Islet precursor cell (in vitro differentiated cells): ENCODE results near the gene PRDM2.
A peak's percentile ranks its signal among the peaks of the same experiment; 100 is the strongest.

ENCODE experiments used
- DNase-seq: peaks from one replicate; pipeline ENCODE4 v3.0.0-alpha.2; 2018

The PRDM2 gene

DNA sequence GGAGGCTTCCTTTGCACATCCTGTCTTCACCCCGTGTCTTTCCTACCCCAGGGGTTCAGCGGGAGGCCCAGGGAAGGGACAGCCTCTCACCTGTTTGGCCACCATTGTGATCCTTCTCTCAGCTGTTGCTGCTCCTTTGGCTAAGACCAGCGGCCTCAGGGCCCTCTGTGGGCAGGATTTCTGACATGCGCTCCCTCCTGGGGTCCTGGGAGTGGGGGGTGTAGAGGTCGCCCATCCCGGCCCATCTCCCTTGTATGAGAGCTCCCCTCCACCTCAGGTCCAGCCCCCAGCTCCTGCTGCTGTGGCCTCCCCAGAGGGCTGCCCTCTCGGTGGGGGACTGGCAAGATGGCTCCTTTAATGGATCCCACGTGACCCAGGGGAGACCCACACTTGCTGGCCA, 120.5 kb downstream of the PRDM2 start:
- DNase-seq = no peak

DNA sequence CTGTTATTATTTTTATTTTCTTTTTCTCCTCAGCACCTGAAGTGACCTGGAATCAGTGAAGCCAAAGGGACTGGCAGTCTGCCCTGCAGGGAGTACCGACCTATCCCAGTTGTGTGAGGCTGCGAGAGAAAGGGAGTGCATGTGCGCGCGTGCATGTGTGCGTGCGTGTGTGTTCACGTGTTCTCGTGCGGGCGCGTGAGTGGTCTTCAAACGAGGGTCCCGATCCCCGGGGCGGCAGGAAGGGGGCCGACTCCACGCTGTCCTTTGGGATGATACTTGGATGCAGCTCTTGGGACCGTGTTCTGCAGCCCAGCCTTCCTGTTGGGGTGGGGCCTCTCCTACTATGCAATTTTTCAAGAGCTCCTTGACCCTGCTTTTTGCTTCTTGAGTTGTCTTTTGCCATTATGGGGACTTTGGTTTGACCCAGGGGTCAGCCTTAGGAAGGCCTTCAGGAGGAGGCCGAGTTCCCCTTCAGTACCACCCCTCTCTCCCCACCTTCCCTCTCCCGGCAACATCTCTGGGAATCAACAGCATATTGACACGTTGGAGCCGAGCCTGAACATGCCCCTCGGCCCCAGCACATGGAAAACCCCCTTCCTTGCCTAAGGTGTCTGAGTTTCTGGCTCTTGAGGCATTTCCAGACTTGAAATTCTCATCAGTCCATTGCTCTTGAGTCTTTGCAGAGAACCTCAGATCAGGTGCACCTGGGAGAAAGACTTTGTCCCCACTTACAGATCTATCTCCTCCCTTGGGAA, 123.3 kb downstream of the PRDM2 start:
- no peak for DNase-seq

DNA sequence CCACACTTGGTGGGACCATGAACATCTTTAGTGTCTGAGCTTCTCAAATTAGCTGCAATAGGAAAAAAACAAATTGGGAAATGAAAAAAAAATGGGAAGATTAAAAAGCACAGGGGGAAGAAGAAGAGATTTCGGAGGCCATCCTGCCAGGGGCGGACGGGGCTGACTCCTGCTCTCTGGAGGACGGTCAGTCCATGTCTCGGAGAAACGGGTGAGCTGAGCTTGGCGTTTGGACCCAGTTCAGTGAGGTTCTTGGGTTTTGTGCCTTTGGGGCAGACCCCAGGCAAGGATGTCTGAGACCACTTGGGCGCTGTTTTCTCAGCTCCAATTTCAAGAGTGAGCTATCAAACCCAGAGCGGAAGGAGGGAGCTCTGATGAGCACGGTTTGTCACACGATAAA, 123.9 kb downstream of the PRDM2 start:
- DNase-seq = no peak

DNA sequence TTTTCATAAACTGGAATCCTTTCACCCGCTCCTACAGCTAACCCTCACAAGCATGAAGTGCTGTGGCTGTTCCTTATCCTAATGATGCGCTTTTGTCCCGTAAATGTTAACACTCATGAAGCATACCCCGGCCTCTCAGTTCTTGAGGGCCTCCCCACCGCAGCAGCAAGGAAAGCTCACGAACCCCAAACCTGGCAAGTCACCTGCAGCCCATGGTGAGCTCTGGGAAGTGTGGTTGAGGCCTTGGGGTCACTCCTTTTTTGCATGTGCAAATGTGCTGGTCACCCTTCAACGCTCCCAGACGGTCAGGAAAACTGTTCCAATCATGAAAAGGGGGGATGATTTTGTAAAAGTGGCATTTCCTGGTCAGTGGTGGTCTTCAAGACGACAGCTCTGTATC, 124.6 kb downstream of the PRDM2 start:
- DNase-seq = no peak

DNA sequence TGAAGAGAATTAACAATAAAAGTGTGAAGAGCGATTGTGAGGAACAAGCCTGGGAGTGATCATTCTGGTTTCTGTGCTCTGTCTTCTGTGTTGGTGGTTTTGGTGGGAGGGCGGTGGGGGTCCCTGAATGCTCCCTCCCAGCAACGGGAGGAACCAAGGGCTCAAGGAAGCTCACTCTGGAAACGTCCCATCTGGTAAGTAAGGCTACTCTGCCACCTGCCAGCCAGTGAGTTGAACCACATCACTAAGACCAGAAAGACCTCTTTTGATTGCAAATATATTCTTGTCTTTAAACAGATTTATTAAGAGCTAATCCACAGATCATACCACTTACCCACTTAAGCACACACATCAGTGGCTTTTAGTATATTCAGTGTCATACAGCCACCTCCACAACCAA, 125.0 kb downstream of the PRDM2 start:
- no peak for DNase-seq

DNA sequence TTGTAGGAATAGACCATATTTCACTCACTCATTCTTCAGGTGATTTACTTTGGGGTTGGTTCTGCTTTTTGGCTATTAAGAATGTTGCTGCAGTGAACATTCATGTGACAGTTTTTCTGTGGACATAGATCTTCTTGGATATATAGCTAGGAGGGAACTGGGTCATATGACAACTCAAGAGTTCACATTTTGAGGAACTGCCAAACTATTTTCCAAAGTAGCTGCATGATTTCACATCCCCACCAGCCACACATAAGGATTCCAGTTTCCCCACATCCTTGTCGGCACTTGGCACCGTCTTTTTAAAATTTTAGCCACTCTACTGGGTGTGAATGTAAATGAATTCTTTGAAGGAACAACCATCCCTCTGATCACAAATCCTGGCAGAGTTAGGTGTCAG, 126.0 kb downstream of the PRDM2 start:
- DNase-seq = no peak

DNA sequence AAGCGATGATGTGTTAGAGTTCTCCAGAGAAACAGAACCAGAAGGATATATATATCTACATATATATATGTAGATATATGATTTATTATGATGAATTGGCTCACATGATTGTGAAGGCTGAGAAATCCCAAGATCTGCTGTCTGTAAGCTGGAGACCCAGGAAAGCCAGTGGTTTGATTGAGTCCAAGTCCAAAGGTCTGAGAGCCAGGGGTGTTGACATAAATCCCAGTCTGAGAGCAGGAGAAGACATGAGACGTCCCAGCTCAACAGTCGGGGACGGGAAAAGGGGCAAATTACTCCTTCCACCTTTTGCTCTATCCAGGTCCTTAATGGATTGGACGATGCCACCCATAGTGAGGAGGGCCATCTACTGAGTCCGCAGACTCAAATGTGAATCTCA, 126.6 kb downstream of the PRDM2 start:
- DNase-seq = no peak

DNA sequence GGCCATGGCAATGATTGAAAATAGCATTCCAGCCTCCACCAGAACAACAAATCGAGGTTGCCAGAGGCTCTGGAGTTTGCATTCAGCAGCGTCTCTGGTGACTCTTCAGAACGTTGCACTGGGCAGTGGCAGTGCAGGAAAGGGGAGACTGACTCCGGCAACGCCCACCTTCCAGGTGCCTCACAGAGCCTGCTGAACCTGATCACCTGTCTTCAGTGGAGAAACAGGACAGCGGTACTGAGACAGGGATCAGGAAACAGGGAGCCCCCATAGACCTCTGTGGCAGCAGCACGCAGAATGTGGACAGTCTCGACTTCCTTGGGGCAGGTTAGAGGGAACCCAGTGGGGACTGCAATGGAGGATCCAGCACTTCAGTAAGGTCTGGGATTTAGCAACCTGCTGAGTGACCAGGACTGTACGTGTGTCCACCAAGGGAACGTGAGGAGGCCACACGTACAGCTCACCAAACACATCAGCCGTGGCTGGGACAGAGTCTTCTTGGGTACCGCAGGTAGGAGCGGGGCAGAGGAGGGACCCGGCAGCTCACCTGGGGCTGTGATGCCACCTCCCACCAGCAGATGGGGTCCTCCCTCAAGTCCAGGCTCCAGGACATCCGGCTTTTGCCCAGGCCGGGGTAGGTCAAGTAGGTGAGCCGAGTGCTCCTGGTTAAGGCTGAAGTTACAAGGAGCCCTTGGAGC, 128.6 kb downstream of the PRDM2 start:
- peak; percentile 73 for DNase-seq

DNA sequence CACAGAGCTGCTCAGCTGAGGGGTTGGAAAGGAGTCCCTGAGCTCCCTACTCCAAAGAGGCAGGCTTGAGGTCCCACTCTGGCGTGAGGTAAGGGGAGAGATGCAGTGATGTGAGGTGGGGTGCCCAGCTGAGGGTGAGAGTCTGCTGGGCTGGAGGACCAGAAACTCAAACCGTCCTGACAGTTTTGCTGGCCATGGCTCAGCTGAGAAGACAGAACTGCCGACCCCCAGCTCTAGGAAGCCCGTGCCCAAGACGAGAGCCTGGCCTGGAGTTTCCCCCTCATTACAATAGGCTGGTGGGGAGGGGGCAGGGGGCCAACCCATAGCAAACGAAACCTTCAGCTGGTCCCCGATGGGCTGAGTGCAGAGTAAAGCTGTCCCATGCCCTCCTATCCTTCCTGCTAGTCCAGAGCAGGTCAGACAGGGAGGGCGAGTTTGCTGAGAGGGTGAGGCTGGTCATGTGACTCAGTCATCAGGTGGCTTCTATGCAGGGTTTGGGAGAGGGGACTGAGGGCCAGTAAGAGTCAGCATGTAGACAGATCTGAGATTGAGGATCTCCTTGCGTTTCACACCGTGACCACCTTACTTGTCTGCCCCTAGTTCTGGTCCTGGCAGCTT, 129.3 kb downstream of the PRDM2 start:
- no peak for DNase-seq

DNA sequence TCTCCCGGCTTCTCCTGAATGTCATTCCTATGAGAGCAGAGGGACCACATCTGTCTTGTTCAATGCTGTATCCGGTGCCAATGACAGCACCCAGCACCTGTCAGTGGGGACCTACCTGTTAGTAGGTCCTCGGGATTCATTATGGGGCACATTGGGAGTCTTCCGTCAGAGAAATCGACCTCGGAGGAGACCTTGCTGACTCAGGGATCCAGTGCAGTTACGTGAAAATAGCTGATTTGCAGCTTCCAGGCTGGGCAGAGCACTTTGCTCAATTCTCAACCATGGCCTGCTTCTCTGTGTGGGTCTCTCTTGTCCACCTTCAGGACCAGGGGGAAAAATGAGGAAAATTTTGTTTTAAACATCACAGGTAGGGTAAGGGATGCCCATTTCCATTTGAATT, 130.2 kb downstream of the PRDM2 start:
- no peak for DNase-seq

DNA sequence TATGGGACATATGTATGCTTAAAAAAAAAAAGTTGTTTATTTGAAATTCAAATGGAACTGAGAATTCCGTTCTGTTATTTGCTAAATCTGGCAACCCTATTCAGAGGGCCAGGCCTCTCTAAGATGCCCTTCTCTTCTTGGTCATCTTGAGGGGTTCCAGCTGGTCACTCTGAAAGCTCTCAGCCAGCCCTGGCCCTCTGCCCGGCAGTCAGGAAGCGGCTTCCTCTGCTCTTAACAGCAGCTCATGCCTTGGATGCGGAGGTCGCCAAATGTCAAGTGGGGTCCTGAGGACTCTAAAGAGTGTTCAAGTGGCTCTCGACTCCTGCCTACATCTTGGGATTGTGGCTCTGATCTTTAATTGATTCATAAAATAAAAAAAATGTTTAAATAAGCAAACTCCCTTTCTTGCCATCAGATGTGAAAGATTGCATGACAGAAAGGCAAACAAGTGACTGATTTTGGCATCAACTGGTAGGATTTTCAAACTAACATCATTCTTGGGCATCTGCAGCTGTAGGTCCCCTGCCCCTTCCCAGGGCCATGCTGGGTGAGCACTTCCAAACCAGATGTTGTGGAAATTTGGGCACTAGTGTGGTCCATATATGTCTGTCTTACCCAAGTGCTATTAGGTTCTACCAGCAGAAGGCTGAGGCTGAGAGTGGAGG, 130.8 kb downstream of the PRDM2 start:
- no peak for DNase-seq

DNA sequence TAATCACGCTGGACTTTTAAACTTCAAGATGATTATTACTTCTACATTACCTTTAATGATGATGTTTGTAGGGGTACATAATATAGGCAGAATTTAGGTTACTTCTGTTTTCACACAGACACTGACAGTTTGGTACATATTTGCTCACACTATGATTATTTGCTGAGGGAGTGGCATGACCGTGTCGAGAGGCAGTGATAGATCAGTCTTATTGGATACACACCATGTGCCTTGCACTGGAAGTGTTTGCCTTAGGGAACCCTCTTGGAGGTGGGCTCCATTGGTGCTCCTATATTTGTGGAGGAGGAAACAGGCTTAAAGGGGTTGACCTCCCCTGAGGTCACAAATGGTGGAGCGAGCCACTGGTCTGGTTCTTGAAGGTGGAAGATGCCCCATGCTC, 132.1 kb downstream of the PRDM2 start:
- DNase-seq = no peak

DNA sequence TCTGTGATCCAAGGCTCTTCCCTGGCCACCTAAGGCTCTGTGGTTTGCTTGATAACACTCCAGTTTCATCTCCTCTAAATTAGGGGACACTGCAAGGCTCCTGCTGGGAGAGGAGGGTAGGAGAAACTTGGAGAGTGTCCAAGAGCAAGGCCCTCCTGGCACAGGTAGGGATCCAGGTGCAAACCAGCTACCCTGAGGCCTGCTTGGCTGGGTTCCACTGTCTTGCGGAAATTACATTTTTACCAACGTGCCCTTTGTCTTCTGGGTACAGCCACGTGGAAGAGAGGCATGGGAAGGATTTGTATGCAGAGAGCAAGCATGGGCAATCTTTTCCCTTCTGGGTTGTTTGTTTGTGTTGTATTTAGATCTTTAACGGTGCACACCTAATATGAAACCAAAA, 132.5 kb downstream of the PRDM2 start:
- no peak for DNase-seq

DNA sequence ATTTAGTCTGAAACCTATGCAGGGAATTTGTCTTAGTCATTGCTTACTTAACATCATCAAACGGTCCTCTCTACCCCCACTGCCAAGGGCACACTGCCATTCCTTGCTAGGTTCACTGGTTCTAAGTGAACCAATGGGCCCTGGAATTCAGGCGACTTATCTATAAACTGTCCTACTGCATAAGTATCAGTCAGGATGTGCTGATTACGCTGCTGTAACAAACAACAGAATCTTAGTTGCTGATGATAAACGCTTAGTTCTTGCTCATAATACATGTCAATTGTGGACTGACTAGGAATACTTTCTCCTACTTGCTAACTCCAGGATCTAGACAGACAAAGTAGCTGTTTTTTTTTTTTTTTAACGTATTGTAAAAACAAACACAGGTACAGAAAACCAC, 136.1 kb downstream of the PRDM2 start:
- DNase-seq = no peak

DNA sequence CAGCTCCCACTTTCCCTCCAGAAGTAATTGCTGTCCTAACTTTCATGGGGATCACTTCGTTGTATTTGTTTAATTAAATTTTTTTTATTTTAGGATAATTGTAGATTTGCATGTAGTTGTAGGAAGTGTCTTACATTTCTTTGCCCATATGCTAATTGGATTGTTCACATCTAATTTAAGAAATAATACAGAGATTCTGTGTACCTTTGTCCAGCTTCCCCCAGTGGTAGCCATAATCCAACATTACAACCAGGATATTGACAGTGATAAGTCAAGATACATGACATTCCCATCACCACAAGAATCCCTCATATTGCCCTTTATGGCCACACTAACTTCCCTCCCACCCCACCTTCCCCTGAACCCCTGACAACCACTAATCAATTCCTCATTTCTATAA, 136.6 kb downstream of the PRDM2 start:
- no peak for DNase-seq

DNA sequence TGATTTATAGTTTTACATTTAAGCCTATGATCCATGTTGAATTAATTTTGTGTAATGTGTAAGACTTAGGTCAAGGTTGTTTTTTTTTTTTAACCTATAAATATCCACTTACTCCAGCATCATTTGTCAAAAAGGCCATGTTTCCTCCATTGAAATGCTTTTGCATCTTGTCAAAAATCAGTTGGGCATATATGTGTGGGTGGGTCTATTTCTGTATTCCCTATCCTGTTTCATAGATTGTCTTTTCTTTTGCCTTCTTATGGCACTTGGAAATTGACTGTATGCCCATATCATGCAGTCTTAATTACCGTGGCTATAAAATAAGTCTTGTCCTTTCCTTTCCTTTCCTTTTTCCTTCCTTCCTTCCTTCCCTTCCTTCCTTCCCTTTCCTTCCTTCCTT, 138.2 kb downstream of the PRDM2 start:
- DNase-seq = no peak

DNA sequence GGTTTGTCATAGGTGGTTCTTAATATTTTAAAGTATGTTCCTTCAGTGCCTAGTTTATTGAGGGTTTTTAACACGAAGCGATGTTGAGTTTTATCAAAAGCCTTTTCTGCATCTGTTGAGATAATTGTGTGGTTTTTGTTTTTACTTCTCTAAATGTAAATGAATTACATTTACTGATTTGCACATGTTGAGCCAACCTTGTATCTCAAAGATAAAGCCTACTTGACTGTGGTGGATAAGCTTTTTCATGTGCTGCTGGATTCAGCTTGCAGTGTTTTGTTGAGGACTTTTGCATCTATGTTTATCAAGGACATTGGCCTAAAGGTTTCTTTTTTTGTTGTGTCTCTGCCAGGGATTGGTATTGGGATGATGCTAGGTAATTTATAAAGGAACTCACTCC, 142.5 kb downstream of the PRDM2 start:
- no peak for DNase-seq

DNA sequence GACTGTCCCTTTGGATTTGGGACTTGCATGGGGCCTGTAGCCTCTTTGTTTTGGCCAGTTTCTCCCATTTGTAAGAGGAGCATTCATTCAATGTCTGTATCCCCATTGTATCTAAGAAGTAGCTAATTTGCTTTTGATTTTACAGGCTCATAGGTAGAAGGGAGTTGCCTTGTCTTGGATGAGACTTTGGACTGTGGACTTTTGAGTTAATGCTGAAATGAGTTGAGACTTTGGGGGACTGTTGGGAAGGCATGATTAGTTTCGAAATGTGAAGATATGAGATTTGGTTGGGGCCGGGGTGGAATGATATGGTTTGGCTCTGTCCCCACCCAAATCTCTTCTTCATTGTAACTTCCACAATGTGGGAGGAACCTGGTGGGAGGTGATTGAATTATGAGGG, 151.7 kb downstream of the PRDM2 start:
- no peak for DNase-seq

DNA sequence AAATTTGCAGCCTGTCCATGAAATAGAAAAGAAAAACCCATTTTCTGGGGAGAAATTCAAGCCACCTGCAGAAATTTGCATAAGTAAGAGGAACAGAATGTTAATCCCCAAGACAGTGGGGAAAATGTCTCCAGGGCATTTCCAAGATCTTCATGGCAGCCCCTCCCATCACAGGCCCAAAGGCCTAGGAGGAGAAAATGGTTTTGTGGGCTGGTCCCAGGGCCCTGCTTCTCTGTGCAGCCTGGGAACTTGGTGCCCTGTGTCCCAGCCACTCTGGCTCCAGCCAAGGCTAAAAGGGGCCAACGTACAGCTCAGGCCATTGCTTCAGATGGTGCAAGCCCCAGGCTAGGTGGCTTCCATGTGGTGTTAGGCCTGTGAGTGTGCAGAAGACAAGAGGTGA, 155.6 kb downstream of the PRDM2 start:
- no peak for DNase-seq

DNA sequence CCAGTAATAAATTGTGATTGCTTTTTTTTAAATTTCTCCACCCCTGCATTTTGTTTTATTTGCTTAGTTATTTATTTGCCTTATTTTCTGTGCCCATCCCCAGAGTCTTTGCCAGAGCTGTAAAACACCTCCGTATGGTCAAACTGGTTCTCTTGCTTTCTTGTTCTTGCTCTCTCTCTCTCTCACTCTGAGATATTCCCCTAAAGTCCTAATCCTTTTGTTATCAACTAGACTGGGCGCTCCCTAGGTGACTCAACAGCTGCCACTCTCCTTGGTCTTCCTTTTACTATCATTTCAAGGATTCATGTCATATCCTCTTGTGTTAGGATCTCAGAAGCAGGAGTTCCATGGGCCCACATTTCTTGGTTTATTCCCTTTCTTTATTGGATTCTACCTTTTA, 160.0 kb downstream of the PRDM2 start:
- no peak for DNase-seq

DNA sequence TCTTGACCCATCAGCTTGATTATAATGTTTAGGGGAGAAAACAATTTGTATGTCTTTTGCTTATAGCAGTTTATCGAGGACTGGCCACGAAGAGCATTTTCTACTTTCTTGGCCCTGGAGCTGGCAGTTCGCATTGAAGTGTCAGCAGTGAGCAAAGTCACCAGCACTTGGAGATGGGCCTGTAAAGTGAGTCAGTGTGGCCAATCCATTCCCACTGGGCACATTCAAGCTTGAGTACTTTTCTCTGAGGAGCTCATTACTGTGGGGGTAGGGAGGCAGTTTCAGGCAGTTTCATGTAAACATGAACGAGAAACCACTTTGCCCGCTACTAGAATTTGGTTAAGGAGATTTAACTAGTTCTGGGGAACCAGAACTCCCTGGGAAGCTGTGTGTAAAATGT, 164.8 kb downstream of the PRDM2 start:
- no peak for DNase-seq

DNA sequence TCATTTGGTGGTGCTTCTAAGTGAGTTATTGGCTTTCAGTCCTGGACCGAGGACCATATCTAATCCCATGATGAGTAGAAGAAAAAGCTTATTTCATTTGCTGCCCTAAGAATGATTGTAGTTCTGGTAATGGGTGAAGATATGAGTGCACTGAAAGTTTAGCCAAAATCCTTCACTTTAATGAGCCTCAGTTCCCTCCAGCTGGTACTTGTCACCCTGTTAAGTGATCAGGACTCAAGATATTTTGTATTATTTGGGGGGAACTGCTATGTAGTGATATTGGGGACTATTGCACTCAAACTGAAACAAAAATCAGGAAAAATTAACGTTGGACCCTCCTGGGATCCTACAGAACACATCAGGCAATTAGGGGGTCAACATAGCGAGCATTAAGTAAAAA, 165.9 kb downstream of the PRDM2 start:
- no peak for DNase-seq

DNA sequence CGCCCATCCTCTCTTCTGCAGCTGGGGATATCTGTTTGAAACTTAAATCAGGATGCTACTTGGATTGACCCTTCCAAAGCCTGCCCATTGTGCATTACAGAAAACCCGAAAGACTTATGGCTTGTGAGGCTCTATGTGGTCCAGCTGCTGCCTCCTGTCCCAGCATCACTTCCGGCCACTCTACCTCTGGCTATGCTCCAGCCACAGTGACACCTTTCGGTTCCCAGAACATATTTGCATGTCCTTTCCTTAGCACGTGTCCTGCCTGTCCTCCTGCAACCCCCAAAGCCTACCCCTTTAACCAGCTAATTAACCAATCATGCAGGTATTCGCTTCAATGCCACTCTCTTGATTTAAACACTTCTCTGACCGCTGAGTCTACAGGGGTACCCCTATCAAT, 167.6 kb downstream of the PRDM2 start:
- no peak for DNase-seq
